Tibial artery (tissue), 4 donors: ENCODE data around the gene ANKRD44.

Source experiments
- DNase-seq, 2 donors: peaks; one replicate each; pipeline ENCODE4 v3.0.0-alpha.2; 2019
- H3K27ac ChIP-seq, 2 donors: fragments of 200-600 bp; sonication (generic) in 1 of 2; 1 replicate in 1 of 2; 2 replicates in 1 of 2; pipeline ENCODE4 v1.5.1; 2018 to 2019; ENCODE audit warnings: mild to moderate bottlenecking in 1 of 2
- H3K27me3 ChIP-seq, 2 donors: fragments of 200-600 bp; sonication (generic) in 1 of 2; one replicate each; pipeline versions ENCODE4 v1.5.1 to v1.6.0; 2016 to 2019
- H3K36me3 ChIP-seq, 3 donors: fragments of 200-600 bp; sonication (generic) in 2 of 3; one replicate each; pipeline ENCODE4 v1.5.1; 2016 to 2019; ENCODE audit warnings: mild to moderate bottlenecking in 2 of 3
- H3K4me1 ChIP-seq, 4 donors: fragments of 200-600 bp; sonication (generic) in 2 of 4; 1 replicate in 3 of 4; 2 replicates in 1 of 4; pipeline ENCODE4 v1.5.1; 2016 to 2019
- H3K4me3 ChIP-seq, 2 donors: fragments of 200-600 bp; sonication (generic) in 1 of 2; 1 replicate in 1 of 2; 2 replicates in 1 of 2; pipeline ENCODE4 v1.5.1; 2018 to 2019; ENCODE audit warnings: mild to moderate bottlenecking in 2 of 2
- H3K9me3 ChIP-seq, 3 donors: fragments of 200-600 bp; sonication (generic) in 1 of 3; one replicate each; pipeline ENCODE4 v1.5.1; 2016 to 2019
- intact Hi-C: fragments of 100-400 bp; cut with DNase I; formaldehyde crosslinking; loops from one replicate; pipeline ENCODE4 v1.15.0; 2023; ENCODE audit warnings: low total_unique reads
- TF ChIP-seq, protein P1 (sequence below), 2 experiments: fragments of 200-600 bp in 1 of 2; fragments of 450-650 bp in 1 of 2; IDR thresholded peaks; one replicate each; pipeline ENCODE4 v1.5.1; 2017 to 2019; ENCODE audit warnings: antibody characterized with exemption in 2 of 2, mild to moderate bottlenecking in 1 of 2, moderate library complexity in 1 of 2

Gene ANKRD44

DNA sequence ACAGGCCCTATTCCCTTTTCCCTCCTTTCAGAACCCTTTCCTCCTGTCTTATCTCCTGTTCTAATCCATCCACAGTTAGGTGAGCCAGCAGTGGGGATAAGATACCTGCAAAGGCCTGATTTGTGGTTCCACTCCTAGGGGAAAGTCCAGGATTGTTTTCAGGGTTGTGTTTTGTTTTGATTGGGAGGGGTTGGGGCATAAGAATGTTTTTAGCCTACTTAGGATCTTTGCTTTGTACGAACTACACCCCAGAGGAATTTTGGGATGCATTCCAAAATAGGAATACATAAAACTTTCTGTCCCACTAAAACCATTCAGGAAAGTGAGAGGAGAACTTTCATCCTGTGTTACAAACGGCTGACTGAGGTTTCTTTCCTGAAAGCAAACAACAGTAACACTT lies 233.2 kb downstream of the ANKRD44 start:
- DNase-seq: no peak
- intact Hi-C loops: no loop called here

DNA sequence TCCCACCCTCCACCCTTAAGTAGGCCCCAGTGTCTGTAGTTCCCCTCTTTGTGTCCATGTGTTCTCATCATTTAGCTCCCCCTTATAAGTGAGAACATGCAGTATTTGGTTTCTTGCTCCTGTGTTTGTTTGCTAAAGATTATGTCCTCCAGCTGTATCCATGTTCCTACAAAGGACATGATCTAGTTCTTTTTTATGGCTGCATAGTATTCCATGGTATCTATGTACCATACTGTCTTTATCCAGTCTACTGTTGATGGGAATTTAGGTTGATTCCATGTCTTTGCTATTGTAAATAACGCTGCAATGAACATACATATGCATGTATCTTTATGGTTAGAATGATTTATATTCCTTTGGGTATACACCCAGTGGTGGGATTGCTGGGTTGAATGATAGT lies 233.9 kb downstream of the ANKRD44 start:
- Histone ChIP-seq H3K27ac (no peak overlapping the region), H3K27me3 (no peaks in the 10 kb centered on the region), H3K4me1 (peaks cover 0 to 62% (median 32%) of the 10 kb centered on the region in 4 donors), H3K4me3 (no peak overlapping the region), H3K9me3 (no peaks in the 10 kb centered on the region), H3K36me3 (no peaks in the 10 kb centered on the region)
- TF ChIP-seq, protein P1, sequence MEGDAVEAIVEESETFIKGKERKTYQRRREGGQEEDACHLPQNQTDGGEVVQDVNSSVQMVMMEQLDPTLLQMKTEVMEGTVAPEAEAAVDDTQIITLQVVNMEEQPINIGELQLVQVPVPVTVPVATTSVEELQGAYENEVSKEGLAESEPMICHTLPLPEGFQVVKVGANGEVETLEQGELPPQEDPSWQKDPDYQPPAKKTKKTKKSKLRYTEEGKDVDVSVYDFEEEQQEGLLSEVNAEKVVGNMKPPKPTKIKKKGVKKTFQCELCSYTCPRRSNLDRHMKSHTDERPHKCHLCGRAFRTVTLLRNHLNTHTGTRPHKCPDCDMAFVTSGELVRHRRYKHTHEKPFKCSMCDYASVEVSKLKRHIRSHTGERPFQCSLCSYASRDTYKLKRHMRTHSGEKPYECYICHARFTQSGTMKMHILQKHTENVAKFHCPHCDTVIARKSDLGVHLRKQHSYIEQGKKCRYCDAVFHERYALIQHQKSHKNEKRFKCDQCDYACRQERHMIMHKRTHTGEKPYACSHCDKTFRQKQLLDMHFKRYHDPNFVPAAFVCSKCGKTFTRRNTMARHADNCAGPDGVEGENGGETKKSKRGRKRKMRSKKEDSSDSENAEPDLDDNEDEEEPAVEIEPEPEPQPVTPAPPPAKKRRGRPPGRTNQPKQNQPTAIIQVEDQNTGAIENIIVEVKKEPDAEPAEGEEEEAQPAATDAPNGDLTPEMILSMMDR (IDR thresholded peaks at IDR 0.05): no peak
- DNase-seq: no peak
- intact Hi-C loops: no loop called here

More for the DNA sequence above, 233.2 kb downstream of the ANKRD44 start:
- H3K36me3 ChIP-seq: no peaks in the 10 kb centered on the region
- no peaks in the 10 kb centered on the region for H3K9me3 ChIP-seq
- no peak overlapping the region for H3K4me3 ChIP-seq
- H3K27me3 ChIP-seq: no peaks in the 10 kb centered on the region
- H3K27ac ChIP-seq: peak overlapping the region; percentile 5 to 74
- TF ChIP-seq, protein P1 (IDR thresholded peaks at IDR 0.05): no peak
- peaks cover 0 to 62% (median 32%) of the 10 kb centered on the region in 4 donors for H3K4me1 ChIP-seq

DNA sequence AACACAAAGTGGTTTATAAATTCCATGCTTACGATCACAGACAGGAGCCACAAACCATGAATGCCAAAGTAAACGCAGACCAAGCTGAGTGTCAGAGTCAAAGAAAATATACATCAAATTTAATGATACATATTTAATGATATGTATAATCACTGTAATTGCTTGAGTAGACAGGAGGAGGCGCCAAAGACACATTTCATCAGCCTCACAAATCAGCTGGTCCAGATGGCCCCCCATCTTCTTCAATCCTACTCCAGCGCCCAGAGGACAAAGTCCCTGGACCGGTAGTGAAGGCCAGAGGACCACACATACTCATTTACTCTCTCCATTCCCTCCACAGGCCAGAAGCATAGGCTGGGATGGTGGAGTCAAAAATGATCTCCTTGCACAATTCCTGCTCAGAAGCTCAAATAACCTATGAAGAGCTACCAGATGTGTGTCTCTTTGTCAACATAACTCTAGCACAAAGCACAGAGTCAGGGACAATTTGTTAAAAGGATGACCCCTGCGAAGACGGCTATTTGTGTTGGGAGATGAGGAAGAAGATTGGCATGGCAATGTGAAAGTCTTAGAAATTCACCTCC lies 234.7 kb downstream of the ANKRD44 start:
- no peaks in the 10 kb centered on the region for H3K36me3 ChIP-seq
- H3K27me3 ChIP-seq: no peaks in the 10 kb centered on the region
- H3K27ac ChIP-seq: peak overlapping the region in 1 of 2 donors; percentile 44
- DNase-seq: no peak
- no peaks in the 10 kb centered on the region for H3K9me3 ChIP-seq
- intact Hi-C loops: no loop called here
- peaks cover 0 to 55% (median 31%) of the 10 kb centered on the region in 4 donors for H3K4me1 ChIP-seq
- H3K4me3 ChIP-seq: no peak overlapping the region
- TF ChIP-seq, protein P1 (IDR thresholded peaks at IDR 0.05): no peak

DNA sequence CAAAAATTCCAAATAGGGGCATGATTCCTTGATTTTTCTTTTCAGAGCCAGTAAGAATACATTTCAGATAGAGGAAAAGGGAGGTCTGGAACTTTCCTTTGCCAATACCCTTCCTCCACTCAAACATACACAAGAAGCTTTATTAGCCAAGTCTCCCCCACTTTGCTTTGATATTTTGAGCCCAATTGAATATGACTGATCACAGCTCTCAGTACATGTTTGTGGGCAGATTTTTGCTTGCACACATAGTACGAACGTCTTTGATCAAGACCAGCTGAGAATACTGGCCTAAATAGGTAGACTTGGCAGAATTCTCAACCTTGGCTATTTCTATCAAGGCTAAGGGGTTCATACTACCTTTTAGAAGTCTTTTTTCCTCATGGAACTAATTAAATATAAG lies 235.3 kb downstream of the ANKRD44 start:
- TF ChIP-seq, protein P1 (IDR thresholded peaks at IDR 0.05): no peak
- intact Hi-C loops: no loop called here
- peak overlapping the region; percentile 3 to 44 for H3K27ac ChIP-seq

DNA sequence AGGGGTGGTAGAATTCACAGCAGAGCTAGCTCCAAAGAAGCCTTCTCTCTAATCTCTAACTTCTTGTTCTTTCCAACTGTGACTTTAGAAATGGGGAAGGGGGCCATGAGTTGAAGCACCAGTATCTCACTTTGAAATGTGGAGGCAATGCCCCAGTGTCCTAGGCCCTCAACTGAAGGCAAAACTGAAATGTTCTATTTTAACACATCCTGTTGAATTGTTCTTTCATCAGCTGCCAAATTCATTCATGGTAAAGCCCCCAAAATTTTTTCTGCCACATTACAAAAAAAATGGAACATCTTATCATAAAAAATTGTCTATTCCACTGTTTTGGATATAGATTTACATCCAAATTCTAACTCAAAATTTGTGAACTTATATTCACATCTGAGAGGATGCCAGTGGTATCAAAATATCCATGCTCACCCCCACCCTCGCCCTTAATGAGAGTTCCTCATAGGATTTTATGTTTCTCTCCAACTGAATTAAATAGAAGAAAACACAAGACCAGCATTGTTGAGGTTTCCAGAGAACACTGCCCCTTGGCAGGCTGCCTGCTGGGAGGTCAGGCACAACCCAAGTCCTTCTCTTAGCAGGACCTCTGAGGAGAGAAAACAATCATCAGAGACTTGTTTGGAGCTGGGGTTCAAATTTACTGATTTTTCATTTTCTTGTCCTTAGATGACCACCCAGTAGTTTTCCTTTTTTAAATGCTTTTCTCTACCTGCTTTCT lies 236.7 kb downstream of the ANKRD44 start:
- H3K27me3 ChIP-seq: no peaks in the 10 kb centered on the region
- no peaks in the 10 kb centered on the region for H3K36me3 ChIP-seq
- no peak overlapping the region for H3K4me3 ChIP-seq
- no peaks in the 10 kb centered on the region for H3K9me3 ChIP-seq
- peak overlapping the region in 1 of 2 donors; percentile 44 for H3K27ac ChIP-seq
- H3K4me1 ChIP-seq: peaks cover 0 to 36% (median 16%) of the 10 kb centered on the region in 4 donors
- DNase-seq: peak; percentile 63 to 76
- TF ChIP-seq, protein P1 (IDR thresholded peaks at IDR 0.05): no peak
- intact Hi-C loops: no loop called here

More for the DNA sequence above, 235.3 kb downstream of the ANKRD44 start:
- no peak for DNase-seq
- Histone ChIP-seq H3K36me3 (no peaks in the 10 kb centered on the region), H3K4me3 (no peak overlapping the region), H3K27me3 (no peaks in the 10 kb centered on the region), H3K9me3 (no peaks in the 10 kb centered on the region), H3K4me1 (peaks cover 0 to 50% (median 25%) of the 10 kb centered on the region in 4 donors)
